T-helper 2 cell (primary cell): ENCODE measurements around the gene SRPK2.
"Not testable (repeated sequence)": the region's sequence is repeated elsewhere in the genome, so short reads cannot be mapped to it uniquely, and the experiment has no call there.

Source experiments
- DNase-seq, 5 experiments: peaks; one replicate each; pipeline versions ENCODE4 v3.0.0 to v3.0.0-alpha.2; 2012 to 2022

SRPK2 gene

DNA sequence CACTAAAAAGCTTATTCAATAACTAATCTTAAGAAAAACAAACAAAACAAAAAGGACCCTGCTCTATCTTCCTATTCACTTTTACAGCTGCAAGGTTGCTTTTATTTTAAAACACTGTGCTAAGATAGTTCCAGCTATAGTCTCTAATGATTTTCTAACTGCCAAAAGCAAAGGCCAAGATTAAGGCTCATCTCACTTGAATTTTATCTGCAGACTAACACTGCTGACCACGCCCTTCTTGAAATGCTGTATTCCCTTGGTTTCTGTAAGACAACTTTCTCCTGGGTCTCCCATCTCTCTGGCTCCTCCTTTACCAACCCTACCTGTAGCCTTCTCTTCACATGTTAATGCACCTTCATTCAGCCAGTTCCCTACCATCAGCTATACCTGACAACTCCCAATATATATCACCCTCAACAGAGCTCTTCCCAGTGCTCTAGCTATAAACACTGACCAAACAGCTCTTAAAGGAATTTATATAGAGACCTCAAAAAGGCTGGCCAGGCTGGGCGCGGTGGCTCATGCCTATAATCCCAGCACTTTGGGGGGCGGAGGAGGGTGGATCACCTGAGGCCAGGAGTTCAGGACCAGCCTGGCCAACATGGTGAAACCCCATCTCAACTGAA lies 11.7 kb downstream of the SRPK2 start:
- no peak for DNase-seq

DNA sequence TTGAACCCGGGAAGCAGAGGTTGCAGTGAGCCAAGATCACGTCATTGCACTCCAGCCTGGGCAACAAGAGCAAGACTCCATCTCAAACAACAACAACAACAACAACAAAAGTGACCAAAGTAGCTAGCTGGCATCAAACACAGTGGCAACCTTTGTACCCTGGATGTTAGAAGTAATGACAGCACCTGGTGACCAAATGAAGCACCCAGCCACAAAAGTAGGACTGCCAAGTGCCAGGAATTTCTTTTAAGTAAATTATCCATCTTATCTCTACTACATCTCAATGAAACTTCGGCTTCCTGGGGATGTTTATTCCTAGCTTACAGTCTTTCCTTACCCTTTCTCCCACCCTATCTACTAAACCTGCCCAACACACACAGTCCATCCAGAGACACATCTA lies 18.8 kb downstream of the SRPK2 start:
- no peak for DNase-seq

DNA sequence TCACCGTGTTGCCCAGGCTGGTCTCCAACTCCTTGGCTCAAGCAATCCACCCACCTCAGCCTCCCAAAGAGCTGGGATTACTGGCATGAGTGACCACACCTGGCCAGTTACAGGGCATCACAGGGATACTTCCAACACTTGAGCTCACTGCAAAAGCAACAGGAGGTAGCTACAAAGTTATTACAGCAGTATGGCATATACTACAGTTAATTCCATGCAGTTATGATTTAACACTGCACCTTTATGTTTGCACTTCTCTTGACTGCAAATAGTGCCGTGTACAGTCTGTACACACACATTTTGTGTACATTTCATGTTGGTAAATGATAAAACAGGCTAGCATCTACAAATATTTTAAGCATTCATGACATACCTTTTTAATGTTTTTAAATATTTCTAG lies 21.3 kb downstream of the SRPK2 start:
- no peak for DNase-seq

DNA sequence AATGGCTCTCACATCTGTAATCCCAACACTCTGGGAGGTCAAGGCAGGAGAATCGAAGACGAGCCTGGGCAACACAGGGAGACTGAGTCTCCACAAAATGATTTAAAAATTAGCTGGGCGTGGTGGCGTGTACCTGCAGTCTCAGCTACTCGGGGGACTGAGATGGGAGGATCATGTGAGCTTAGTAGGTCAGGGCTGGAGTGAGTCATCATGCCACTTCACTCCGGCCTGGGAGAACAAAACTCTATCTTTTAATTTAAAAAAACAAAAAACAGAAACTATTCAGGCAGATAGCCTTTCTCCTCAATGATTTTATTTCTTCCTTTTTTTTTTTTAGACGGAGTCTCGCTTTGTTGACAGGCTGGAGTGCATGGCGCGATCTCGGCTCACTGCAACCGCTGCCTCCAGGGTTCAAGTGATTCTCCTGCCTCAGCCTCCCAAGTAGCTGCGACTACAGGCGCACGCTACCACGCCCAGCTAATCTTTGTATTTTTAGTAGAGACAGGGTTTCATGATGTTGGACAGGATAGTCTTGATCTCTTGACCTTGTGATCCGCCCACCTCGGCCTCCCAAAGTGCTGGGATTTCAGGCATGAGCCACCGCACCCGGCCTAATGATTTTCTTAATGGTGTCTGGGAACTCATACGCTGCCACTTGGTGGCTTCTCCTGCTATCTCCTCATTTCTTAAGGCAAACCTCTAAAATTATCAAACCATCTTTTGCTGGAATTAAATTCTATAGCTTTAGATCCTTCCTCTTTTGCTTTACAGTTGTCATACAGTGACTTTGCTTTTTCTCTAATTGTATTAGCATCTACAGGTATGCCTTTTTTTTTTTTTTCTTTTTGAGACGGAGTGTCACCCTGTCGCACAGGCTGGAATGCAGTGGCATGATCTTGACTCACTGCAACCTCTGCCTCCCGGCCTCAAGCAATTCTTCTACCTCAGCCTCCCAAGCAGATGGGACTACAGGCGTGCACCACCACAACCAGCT lies 22.9 kb downstream of the SRPK2 start:
- DNase-seq: no peak

DNA sequence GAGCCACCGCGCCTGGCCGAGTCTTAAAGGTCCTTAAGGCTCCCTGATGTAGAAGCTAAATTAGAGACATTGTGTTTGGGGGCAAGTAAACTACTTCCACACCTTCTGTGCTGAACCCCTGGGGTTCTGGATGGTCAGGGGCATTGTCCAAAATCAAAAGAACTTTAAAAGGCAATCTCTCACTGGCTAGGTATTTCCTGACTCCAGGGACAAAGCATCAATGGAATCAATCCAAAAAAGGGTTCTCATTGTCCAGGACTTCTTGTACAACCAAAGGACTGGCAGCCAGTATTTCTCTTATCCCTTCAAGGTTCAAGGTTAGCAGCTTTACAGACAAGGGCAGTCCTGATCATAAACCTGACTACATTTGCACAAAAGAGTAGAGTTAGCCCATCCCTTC lies 24.0 kb downstream of the SRPK2 start:
- no peak for DNase-seq

DNA sequence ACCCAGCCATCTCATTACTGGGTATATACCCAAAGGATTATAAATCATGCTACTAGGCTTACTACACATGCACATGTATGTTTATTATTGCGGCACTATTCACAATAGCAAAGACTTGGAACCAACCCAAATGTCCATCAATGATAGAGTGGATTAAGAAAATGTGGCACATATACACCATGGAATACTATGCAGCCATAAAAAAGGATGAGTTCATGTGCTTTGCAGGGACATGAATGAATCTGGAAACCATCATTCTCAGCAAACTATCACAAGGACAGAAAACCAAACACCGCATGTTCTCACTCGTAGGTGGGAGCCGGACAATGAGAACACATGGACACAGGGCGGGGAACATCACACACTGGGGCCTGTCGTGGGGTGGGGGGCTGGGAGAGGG lies 25.1 kb downstream of the SRPK2 start:
- not testable (repeated sequence) for DNase-seq

DNA sequence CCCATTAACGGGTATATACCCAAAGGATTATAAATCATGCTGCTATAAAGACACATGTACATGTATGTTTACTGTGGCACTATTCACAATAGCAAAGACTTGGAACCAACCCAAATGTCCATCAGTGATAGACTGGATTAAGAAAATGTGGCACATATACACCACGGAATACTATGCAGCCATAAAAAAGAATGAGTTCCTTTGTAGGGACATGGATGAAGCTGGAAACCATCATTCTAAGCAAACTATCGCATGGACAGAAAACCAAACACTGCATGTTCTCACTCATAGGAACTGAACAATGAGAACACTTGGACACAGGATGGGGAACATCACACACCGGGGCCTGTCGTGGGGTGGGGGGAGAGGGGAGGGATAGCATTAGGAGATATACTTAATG lies 26.0 kb downstream of the SRPK2 start:
- not testable (repeated sequence) for DNase-seq

DNA sequence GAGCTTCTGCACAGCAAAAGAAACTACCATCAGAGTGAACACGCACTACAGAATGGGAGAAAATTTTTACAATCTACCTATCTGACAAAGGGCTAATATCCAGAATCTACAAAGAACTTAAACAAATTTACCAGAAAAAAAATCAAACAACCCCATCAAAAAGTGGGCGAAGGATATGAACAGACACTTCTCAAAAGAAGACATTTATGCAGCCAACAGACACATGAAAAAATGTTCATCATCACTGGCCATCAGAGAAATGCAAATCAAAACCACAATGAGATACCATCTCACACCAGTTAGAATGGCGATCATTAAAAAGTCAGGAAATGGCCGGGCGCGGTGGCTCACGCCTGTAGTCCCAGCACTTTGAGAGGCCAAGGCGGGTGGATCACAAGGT lies 26.7 kb downstream of the SRPK2 start:
- DNase-seq: not testable (repeated sequence)

DNA sequence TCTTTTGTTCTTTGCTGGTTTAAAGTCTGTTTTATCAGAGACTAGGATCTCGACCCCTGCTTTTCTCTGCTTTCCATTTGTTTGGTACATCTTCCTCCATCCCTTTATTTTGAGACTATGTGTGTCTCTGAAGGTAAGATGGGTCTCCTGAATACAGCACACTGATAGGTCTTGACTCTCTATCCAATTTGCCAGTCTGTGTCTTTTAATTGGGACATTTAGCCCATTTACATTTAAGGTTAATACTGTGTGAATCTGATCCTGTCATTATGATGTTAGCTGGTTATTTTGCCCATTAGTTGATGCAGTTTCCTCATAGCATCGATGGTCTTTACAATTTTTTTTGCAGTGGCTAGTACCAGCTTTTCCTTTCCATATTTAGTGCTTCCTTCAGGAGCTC lies 28.6 kb downstream of the SRPK2 start:
- not testable (repeated sequence) for DNase-seq

DNA sequence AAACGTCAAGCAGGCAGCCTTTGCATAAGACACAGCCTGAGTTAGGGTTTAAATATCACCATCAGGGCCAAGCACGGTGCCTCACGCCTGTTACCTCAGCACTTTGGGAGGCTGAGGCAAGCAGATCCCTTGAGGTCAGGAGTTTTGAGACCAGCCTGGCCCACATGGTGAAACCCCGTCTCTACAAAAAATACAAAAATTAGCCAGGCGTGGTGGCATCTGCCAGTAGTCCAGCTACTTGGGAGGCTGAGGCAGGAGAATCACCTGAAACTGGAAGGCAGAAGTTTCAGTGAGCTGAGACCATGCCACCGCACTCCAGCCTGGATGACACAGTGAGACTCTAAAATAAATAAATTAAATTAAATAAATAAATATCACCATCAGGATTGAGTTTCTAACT lies 33.0 kb downstream of the SRPK2 start:
- no peak for DNase-seq

DNA sequence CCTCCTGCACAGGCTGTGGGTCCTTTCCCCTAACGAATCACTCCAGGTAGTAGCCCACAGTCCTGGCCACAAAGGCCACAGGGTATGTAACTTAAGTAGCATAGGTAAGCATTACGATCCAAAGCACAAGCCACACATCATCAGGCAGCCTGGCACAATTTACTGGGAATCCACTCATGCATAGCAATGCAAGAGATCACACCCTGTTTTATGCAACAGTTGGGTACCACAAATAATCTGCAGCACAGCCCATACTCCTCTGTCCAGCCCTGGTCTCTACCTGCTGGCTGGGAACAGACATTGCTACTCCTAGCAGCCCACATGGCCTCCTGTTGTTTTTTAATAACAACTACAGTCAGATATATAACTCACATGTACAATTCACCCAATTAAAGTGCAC lies 34.3 kb downstream of the SRPK2 start:
- peak in 1 of 5 experiments; percentile 13 for DNase-seq

DNA sequence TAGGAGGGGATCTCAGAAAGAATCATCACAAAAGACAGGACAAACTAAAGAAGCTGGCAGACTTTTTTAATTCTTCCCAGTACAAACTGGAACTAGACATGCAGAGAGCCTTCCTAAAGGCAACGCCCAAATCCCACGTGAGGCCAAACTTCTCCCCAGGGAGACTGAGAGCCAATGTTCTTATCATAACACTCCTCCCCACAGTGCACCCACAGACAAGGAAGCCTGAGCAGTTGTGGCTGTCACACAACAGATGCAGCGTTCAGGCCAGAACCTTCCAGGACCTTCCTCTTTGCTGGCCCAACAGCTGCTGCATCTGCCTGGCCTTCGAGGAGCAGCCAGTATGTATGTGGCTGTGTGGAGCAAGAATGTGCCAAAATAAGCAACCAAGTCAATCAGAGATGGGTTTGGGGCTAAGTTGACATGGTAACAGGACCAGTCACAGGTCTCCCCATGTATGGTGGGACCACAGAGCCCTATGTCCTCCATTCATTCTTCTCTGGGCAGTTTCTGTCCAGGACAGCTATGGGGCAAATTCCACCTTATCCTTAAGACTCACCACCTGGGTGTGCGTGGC lies 34.9 kb downstream of the SRPK2 start:
- DNase-seq: peak in 1 of 5 experiments; percentile 18

DNA sequence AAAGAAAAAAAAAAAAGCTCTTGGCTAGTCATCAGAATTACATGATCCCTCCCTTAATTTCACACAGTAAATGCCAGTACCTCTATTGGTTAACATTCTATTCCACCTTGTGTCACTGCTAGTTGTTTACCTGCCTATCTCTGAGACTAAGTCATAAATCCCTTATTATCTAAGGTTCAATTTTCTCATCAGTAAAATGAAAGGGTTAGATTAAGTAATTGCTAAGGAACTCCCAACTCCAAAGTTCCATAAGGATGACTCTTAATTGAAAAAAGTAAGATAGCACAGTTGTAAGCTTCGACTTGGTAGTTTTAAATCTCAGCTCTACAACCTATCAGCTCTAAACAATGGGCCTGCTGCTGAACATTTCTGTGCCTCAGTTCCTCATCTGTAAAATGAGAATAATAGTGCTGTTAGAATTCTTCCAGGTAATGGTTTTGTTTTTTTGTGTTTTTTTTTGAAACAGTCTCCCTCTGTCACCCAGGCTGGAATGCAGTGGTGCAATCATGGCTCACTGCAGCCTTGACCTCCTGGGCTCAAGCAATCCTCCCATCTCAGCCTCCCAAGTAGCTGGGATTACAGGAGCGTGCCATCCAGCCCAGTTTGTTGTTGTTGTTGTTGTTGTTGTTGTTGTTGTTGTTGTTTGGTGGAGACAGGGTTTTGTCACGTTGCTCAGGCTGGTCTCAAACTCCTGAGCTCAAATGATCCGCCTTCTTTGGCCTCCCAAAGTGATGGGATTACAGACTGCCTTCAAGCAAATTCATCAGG lies 35.6 kb downstream of the SRPK2 start:
- DNase-seq: peak in 1 of 5 experiments; percentile 27

DNA sequence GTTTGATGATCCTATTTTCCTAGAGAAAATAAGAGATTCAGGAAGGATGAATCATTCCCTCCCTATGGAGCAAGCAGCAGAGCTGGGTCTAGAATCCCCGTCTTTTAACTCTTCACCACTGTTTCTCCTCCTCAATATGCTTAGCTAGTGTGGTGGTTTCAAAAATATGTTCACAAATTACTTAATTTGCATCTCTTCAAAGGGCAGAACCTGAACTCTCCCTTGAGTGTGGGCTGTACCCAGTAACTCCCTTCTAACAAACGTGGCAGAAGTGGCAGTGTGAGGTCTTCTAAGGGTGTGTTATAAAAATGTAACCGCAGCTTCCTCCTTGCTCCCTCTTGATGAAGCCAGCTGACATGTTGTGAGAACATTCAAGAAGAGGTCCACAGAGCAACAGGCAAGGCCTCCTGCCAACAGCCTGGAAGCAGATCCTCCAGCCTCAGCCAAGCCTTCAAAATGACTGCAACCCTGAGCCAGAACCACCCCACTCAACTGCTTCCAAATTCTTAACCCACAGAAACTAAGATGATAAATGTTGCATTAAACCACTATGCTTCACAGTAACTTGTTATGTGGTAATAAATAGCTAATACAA lies 36.6 kb downstream of the SRPK2 start:
- peak in 4 of 5 experiments; percentile 9 to 95 (median 51) for DNase-seq

DNA sequence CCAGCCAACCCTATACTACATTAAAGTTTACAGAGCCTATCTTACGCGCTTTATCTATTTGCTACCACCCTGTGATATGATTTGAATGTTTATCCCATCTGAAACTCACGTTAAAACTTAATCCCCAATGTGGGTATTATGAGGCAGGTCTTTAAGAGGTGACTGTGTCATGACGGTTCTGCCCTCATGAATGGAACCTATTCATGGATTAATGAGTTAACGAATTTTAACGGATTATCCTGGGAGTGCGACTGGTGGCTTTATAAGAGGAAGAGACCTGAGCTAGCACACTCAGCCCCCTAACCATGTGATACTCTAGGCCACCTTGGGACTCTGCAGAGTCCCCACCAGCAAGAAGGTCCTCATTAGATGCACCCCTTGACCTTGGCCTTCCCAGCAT lies 37.8 kb downstream of the SRPK2 start:
- no peak for DNase-seq

DNA sequence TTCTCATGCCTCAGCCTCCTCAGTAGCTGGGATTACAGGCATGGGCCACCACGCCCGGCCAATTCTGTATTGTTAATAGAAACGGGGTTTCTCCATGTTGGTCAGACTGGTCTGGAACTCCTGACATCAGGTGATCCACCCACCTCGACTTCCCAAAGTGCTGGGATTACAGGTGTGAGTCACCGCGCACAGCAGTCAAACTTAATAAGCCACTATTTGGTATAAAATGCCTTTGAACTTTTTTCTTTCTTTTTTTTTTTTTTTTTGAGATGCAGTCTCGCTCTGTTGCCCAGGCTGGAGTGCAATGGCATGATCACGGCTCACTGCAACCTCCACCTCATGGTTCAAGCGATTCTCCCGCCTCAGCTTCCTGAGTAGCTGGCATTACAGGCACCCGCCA lies 40.5 kb downstream of the SRPK2 start:
- not testable (repeated sequence) for DNase-seq

DNA sequence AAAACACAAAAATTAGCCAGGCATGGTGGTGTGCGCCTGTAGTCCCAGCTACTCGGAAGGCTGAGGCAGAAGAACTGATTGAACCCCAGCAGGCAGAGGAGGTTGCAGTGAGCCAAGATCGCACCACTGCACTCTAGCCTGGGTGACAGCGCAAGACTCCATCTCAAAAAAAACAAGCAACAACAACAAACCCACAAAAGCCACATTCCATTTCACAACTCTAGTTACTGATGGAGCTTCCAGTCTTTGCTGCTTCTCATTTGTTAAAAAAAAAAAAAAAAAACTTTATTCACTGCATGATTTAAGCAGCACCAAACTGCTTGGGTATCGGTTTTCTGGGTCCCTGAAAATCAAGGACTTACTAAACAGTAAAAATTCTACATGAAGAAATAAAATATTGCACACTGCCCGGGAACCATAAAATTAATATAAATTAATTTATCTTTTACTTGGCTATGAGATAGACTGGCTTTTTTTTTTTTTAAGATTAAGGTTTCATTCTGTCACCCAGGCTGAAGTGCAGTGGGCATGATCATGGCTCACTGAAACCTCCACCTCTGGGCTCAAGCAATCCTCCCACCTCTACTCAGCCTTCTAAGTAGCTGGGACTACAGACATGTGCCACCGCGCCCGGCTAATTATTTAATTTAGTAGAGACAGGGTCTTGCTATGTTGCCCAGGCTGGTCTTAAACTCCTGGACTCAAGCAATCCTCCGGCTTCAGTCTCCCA lies 42.0 kb downstream of the SRPK2 start:
- DNase-seq: peak in 2 of 5 experiments; percentile 65 to 91

DNA sequence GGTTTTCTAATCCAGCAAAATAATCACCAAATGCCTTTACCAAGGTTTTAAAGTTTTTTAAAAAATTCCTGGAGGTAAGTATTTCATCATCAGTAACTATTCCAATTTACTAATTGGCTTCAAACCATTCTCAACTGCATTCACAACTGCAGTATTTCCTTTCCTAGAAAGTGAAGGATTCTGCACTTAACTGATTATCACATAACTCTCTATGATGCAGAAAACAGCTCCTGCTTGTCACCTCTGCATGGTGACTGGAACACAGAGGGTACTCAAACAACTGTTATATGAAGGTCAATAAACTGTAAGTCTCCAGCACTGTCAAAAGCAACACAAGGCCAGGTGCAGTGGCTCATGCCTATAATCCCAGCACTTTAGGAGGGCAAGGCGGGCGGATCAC lies 42.6 kb downstream of the SRPK2 start:
- peak in 1 of 5 experiments; percentile 17 for DNase-seq

DNA sequence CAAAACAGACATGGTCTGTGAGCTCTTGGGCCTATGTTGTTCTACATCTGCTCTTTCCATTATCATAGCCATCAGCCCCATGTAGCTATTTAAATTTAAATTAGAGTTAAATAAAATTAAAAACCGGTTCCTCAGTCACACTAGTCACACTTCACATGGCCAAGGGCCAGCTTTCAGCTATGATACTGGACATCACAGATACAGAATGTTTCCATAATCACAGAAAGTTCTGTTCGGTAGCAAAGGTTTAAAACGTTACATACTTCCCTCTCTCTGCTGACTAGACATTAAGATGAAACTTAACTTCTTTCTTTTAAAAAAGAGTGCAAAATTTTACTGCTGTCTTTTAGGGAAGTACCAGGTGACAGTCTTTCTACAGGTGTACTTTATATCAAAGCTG lies 43.0 kb downstream of the SRPK2 start:
- no peak for DNase-seq

DNA sequence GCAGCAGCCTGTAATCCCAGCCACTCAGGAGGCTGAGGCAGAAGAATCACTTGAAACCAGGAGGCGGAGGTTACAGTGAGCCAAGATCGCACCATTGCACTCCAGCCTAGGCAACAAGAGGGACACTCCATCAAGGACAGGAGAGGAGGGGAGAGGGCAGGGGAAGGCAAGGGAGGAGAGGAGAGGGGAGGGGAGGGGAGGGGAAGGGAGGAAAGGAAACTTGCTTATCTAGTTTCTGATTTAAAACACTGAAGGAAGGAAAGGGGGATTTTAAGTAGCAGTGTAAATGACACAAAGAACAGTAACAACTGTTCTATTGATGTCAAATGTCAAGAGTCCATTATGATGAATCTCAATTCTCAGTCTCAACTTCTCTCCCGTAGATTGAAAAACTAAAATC lies 43.7 kb downstream of the SRPK2 start:
- DNase-seq: peak in 1 of 5 experiments; percentile 27
